Stimulated activated CD4-positive, alpha-beta T cell treated with anti-CD3 and anti-CD28 coated beads, Interleukin-1b, Interleukin-23, amount 100 ng/mL, for 48 hours (primary cell): Measurements from ENCODE around the gene NLRP3.
"Not testable (repeated sequence)": the region's sequence is repeated elsewhere in the genome, so short reads cannot be mapped to it uniquely, and the experiment has no call there.

Experiments
- DNase-seq: peaks from one replicate; pipeline ENCODE4 v3.0.0-alpha.2; 2020

Gene NLRP3

GRCh38 chr1:247440001-247440620 lies 24.1 kb downstream of the NLRP3 start:
- DNase-seq: no peak

- no peak for DNase-seq
These were observed 25.6 kb downstream of the NLRP3 start for GRCh38 chr1:247441606-247442005.

GRCh38 chr1:247442164-247442563 lies 26.2 kb downstream of the NLRP3 start:
- DNase-seq: no peak

GRCh38 chr1:247443641-247444040 lies 27.7 kb downstream of the NLRP3 start:
- no peak for DNase-seq

GRCh38 chr1:247444571-247444970 lies 28.6 kb downstream of the NLRP3 start:
- DNase-seq: no peak

GRCh38 chr1:247445526-247446356 lies 29.8 kb downstream of the NLRP3 start:
- no peak for DNase-seq

GRCh38 chr1:247447162-247447909 lies 31.4 kb downstream of the NLRP3 start:
- DNase-seq: no peak

GRCh38 chr1:247448107-247448791 lies 32.3 kb downstream of the NLRP3 start:
- DNase-seq: peak; percentile 30

- DNase-seq: no peak
These were observed 35.5 kb downstream of the NLRP3 start for GRCh38 chr1:247451388-247452010.

GRCh38 chr1:247452447-247453039 lies 36.6 kb downstream of the NLRP3 start:
- DNase-seq: no peak

GRCh38 chr1:247453245-247453644 lies 37.3 kb downstream of the NLRP3 start:
- DNase-seq: no peak

GRCh38 chr1:247453997-247454396 lies 38.0 kb downstream of the NLRP3 start:
- DNase-seq: no peak

GRCh38 chr1:247456021-247456420 lies 40.0 kb downstream of the NLRP3 start:
- DNase-seq: no peak

- peak; percentile 15 for DNase-seq
These were observed 41.1 kb downstream of the NLRP3 start for GRCh38 chr1:247456914-247457639.

GRCh38 chr1:247459507-247459906 lies 43.5 kb downstream of the NLRP3 start:
- DNase-seq: no peak

- DNase-seq: no peak
These were observed 49.8 kb downstream of the NLRP3 start for GRCh38 chr1:247465796-247466195.

- DNase-seq: no peak
These were observed 51.2 kb downstream of the NLRP3 start for GRCh38 chr1:247467129-247467528.

- no peak for DNase-seq
These were observed 52.6 kb downstream of the NLRP3 start for GRCh38 chr1:247468481-247469140.

GRCh38 chr1:247469141-247469535 lies 53.2 kb downstream of the NLRP3 start:
- DNase-seq: no peak

GRCh38 chr1:247470942-247471429 lies 55.0 kb downstream of the NLRP3 start:
- DNase-seq: not testable (repeated sequence)
